ENCODE results near the gene SERPINA6.

The SERPINA6 gene

GRCh38 chr14:94343238-94344005 lies 20.3 kb upstream of the SERPINA6 start:
- no peak for TF ChIP-seq CTCF (IDR thresholded peaks at IDR 0.05; ENCODE audit: insufficient read depth, low read depth, low read length, missing control alignments)
- no peak for DNase-seq (ENCODE audit: low read depth)
- H3K4me3 ChIP-seq (ENCODE audit: low read length): no peak overlapping the region

- DNase-seq (ENCODE audit: low read depth): peak; percentile 100
- peak overlapping the region; percentile 13 for H3K4me3 ChIP-seq (ENCODE audit: low read length)
- TF ChIP-seq CTCF (IDR thresholded peaks at IDR 0.05; ENCODE audit: insufficient read depth, low read depth, low read length, missing control alignments): no peak
Observed at GRCh38 chr14:94342334-94342934, 19.3 kb upstream of the SERPINA6 start.

- peak overlapping the region; percentile 13 for H3K4me3 ChIP-seq (ENCODE audit: low read length)
- no peak for TF ChIP-seq CTCF (IDR thresholded peaks at IDR 0.05; ENCODE audit: insufficient read depth, low read depth, low read length, missing control alignments)
- DNase-seq (ENCODE audit: low read depth): no peak
Observed at GRCh38 chr14:94341656-94342333, 18.7 kb upstream of the SERPINA6 start.

GRCh38 chr14:94340533-94340932 lies 17.4 kb upstream of the SERPINA6 start:
- DNase-seq (ENCODE audit: low read depth): no peak
- no peak for TF ChIP-seq CTCF (IDR thresholded peaks at IDR 0.05; ENCODE audit: insufficient read depth, low read depth, low read length, missing control alignments)
- no peak overlapping the region for H3K4me3 ChIP-seq (ENCODE audit: low read length)

- TF ChIP-seq CTCF (IDR thresholded peaks at IDR 0.05; ENCODE audit: insufficient read depth, low read depth, low read length, missing control alignments): no peak
- H3K4me3 ChIP-seq (ENCODE audit: low read length): no peak overlapping the region
- DNase-seq (ENCODE audit: low read depth): no peak
Observed at GRCh38 chr14:94338023-94338422, 14.9 kb upstream of the SERPINA6 start.

- peak; percentile 32 for DNase-seq (ENCODE audit: low read depth)
Observed at GRCh38 chr14:94337274-94337673, 14.1 kb upstream of the SERPINA6 start.

More at GRCh38 chr14:94337274-94337673, 14.1 kb upstream of the SERPINA6 start:
- TF ChIP-seq CTCF (IDR thresholded peaks at IDR 0.05; ENCODE audit: insufficient read depth, low read depth, low read length, missing control alignments): no peak
- H3K4me3 ChIP-seq (ENCODE audit: low read length): no peak overlapping the region
